HG03066 (cell line): ENCODE measurements around the gene KRTAP10-3.
"Not testable (repeated sequence)": the region's sequence is repeated elsewhere in the genome, so short reads cannot be mapped to it uniquely, and the experiment has no call there.

Experiments used
- ATAC-seq: cut with Tn5 transposase; IDR thresholded peaks from one replicate; pipeline ENCODE4 v1.9.1; 2021; ENCODE audit warnings: low read depth; ENCODE audit not compliant: unreplicated experiment

Gene KRTAP10-3

DNA sequence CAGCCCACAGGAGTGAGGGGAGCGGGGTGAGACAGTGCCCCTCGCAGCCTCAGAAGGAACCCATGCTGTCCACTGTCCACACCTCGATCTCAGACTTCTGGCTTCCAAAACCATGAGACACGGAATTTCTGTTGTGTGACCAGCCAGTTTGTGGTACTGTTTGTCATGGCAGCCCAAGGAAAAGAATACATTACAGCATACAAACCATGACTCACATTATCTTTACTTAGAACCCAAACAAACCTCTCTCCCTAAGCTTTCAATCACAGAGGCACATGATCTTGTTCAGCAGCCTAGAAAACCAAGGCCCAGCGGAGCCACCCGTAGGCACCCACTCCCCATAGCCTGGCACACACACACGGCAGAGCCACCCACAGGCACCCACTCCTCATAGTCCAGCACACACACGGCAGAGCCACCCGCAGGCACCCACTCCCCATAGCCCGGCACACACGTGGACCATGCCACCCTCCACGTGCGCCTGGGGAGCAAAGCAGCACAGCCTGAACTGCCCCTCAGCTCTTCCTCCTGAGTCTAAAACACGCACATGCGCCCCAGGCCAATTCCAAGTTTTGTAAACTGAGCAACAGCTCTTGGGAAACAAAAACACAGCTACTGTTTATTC lies 14.5 kb upstream of the KRTAP10-3 start:
- ATAC-seq = no peak

DNA sequence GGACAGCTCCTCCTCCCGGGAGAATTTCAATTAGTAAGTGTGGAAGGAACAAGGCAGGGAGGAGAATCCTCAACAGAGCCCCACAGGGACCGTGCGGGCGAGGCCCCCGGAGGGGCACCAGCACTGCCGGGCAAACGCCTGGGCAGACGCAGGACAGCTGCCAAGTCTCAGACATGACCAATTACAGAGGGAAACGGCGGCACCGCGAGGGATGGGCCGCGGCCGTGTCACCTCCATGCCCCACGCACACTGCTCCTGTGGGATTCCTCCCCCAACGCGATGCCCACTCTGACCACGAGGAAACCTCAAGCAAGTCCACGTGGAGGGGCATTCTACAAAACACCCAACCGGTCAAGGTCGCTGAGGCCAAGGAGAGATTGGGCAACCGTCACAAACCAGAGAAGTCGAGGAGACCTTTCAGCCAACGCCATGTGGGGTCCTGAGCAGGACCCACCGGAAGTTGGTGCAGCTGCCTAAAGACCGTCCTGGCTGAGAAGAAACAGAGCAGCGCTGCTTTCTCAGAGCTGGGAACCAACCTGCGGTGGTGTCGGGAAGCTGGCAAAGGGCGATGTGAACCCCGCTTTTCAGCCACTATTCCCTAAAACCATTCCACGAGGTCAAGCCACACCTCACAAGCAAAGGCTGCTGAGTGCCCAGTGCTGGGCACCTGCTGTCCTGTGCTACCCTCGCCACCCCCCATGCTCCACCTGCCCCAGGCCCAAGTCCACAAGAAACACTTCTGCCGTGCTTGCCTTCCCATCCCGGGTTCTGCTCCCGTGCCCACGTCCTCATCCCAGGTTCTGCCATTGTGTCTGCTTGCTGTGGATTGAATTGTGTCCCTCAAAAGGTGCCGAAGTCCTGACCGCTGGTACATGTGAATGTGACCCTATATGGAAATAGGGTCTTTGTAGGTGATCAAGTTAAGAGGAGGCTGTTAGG lies 13.5 kb upstream of the KRTAP10-3 start:
- no peak for ATAC-seq

DNA sequence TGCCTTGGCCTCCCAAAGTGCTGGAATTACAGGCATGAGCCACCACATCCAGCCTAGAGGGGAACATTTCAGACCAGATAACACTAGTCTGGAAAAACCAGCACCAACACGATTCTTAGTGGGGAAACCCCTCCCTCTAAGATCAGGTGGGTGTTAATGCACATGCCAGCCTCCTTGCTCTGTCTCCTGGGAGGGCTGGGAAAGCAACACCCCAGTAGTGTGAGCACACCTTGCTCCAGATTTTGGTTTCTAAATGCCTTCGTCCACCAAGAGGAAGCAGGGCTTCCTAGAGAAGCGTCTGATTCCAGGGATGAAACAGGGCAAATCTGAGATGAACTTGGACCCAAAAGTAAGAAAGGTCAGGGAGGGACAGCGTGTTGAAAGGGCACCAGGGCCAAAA lies 12.7 kb upstream of the KRTAP10-3 start:
- ATAC-seq = no peak

DNA sequence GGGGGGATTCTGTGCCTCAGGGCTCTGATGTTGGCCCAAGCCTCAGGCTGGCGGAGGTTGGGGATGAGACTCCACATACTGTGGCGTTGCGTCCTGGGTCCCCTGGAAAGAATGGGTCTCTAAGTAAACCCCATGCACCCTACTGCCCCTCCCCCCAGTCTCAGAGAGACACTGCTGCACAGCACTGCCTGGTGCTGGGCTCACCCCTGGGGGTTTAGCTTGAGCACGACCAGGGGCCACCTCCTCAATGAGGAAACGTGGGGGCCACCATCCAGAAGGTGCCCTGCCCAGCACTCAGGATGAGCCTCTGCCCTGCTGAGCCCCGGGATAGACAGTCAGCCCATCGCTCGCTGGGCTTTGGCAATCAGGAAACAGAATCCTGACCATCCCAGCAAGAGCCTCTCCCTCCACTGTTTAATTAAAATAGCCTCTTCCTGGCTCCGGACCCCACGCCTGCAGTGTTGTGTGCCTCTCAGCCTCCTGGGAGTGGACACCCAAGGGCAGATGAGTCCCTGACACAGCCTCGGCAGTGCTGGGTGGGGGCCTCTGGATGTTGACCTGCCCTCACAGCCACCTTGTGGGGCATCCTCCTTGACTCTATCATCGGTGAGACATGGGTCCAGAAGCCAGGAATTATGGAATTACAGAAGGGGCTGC lies 11.4 kb upstream of the KRTAP10-3 start:
- no peak for ATAC-seq

DNA sequence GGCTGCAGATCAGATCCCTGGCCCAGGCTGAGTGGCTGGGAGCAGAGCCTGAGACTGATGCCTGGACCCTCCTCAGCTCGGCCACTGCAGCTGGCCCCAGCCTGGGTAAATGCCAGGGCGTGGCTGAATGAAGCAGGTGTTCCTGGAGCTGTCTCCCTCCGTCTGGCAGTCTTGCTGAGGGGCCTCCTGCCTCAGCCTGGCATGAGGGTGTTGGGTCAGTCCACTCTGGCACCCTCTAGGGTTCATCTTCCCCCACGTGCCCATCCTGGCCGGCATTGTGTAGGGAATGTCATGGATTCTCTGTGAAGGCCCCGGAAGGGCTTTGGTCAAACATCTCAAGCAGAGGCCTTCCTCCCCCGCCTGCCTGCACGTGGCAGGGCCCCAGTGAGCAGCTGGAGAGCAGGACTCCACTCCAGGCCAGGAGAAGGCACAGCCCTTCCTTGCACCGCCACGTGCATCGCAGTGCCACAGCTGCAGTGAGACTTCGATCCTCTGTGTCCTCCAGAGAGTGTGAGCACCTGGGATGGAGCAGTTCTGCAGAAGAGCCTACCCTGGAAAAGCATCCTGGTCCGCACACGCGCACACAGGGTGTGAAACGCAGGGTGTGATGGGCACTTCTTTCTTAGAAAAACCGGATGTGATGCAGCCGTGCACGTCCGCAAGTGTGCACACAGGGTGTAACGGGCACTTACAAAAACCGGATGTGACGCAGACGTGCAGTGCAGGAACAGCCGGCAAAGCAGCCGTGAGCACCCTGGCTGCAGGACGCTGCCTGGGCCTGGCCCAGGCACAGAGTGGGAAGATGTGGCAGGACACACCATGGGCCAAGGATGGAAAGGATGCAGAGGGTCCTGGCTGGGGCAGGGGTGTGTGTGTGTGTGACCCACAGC lies 10.3 kb upstream of the KRTAP10-3 start:
- ATAC-seq = no peak

DNA sequence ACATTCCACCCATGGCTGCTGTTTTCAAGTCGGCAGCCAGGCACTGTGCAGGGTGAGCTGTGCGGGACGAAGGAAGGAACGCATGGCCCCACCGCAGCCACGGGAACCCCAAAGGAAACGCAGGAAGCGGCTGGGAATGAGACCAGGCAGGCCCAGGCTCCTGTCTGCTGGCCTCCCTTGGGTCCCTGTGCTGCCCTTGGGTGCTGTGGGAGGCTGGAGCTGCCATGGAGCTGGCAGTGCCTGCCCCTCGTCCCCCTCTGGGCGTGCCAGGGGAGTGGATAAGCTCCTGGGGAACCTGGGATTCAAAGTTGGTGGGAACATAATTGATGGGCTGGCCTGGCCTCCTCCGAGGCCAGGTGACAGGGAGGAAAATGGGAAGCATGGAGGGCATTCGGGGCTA lies 9.7 kb upstream of the KRTAP10-3 start:
- no peak for ATAC-seq

DNA sequence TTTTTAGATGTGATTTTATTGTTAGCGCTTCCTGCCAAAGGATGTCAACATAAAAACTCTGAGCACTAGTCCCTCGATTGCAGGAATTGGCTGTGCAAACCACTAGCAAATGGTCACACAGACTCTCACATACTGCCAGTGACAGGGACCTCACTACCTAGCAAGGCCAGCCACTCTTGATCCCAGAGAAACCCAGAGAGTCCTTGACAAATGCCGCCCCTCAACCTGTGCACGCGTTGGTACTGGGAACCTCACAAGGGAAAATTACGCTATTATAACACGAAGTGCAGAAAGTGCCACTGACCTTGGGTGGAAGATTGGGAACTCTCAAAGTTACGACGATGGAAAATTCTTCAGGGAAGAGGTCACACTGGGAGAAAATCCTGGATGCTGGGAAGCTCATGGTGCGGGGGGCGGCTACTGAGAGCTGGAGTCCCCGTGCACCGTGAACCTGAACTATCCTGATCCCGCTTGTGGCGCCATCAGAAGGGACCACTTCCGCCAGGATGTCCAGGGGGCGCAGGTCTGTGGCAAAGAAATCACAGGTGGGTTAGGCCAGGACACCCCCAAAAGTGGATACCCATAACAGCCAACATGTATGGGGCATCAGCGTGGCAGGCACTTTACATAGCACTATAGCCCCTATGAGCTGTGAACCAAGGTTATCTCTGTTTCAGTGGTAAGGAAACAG lies 9.0 kb upstream of the KRTAP10-3 start:
- ATAC-seq = no peak

DNA sequence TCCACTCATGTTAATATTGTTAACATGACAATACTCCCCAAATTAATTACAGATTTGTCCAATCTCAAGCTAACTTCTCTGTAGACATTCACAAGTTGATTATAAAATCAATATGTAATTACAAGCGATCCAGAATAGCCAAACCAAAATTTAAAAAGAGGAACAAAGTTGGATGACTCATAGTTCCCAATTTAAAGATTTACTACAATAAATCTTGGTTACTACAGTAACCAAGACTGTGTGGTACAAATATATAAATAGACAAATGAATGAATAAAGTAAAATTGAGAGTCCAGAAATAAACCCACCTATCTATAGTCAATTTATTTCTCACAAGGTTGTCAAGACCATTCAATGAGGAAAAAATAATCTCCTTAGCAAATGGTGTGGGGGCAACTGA lies 7.8 kb upstream of the KRTAP10-3 start:
- ATAC-seq = no peak

DNA sequence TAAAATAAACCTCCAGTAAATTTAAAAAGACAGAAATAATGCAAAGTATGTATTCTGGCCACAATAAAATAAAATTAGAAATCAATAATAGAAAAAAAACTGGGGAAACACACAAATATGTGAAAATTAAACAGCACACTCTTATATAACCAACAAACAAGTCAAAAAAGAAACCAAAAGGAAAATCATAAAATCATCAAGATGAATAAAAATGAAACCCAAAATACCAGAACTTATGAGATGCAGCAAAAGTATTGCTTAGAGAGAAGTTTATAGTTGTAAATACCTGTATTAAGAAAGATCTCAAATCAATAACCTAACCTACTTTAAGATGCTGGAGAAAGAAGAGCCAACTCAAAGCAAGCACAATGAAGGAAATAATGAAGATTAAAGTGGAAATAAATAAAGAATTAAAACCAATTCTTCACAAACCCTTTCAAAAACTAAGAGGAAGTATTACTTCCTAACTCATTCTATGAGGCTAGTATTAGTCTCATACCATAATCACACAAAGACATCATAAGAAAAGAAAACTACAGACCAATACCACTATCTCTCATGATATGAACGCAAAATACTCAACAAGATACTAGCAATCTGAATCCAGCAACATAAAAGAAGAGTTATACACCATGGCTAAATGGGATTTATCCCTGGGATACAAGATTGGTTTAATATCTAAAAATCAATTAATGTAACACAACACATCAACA lies 6.4 kb upstream of the KRTAP10-3 start:
- ATAC-seq = no peak

DNA sequence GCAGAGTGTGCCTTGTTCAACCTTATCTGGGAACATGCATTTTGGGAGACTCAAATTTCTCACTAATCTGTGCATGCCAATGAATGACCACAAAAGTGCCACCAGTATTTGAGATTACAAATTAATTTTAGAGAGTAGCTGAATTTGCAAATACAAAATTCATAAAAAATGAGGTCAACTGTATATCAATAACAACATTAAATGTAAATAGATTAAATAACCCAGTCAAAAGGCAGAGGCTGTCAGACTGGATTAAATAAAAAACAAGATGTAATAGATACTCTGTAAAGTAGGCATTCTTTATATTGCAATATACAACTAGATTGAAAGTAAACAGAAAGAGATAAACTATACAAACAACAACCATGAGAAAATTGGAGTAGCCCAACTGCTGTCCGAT lies 5.5 kb upstream of the KRTAP10-3 start:
- ATAC-seq = no peak

DNA sequence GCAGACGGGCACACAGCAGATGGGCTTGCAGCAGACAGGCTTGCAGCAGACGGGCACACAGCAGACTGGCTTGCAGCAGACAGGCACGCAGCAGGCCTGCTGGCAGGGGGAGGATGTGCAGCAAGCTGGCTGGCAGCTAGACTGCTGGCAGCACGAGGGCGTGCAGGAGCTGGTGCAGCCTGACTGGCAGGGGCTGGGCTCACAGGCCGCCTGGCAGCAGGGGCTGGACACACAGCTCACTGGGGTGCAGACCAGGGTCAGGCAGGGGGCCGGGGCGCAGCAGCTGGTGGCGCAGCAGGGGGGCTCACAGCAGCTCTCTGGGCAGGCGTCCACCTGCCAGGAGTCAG lies 293 bp downstream of the KRTAP10-3 start:
- not testable (repeated sequence) for ATAC-seq

DNA sequence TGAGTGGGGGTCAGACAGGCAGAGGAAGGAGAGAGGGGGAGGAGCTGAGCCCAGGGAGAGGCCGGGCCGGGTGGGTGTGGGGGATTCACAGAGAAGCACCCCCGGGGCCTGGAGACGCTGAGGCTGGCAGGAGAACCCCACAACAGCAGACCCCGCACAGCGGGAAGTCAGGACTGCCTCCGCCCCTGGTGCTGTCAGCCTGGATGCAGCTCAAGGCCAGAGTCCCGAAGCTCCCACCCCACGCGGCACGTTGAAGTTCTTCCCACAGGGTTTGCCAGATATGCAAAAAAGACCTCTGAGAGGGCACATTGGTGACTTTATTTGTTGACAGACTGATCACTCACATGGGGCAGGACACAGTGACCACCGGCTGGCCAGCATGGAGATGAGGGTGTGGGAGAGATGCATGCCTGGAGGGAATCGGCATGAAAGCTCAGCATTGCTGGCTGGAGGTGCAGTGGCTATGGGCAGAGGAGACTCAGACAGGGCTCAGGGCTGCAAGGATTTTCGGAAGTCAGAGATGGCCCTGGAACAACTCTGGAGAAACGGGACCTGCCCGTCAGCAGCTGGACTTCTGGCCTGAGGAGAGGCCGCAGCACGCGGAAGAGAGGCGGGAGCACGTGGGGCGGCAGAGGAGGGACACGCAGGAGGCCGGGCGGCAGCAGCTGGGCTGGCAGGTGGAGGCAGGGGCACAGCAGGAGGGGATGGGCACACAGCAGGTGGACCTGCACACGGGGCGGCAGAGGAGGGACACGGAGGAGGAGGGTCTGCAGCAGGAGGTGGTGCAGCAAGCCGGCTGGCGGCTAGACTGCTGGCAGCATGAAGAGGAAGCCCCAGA lies 885 bp downstream of the KRTAP10-3 start:
- ATAC-seq = no peak

DNA sequence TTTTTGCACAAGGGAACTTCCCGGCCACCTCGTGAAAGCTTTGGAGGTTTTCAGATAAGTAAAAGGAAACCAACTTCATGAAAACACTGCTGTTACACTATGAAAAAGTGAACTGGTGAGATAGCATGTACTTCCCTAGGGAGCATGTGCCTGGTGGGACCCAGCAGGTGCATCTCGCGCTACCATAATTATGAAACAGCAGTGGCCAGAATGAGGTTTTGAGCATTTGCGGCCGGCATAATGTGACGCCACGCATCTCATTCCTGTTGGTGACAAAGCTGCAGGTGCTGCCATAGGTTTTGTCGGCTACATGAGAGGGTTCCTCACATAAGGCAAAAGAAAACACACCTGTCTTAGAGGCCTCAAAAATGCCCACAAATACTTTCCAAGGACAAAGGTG lies 1.7 kb downstream of the KRTAP10-3 start:
- no peak for ATAC-seq

DNA sequence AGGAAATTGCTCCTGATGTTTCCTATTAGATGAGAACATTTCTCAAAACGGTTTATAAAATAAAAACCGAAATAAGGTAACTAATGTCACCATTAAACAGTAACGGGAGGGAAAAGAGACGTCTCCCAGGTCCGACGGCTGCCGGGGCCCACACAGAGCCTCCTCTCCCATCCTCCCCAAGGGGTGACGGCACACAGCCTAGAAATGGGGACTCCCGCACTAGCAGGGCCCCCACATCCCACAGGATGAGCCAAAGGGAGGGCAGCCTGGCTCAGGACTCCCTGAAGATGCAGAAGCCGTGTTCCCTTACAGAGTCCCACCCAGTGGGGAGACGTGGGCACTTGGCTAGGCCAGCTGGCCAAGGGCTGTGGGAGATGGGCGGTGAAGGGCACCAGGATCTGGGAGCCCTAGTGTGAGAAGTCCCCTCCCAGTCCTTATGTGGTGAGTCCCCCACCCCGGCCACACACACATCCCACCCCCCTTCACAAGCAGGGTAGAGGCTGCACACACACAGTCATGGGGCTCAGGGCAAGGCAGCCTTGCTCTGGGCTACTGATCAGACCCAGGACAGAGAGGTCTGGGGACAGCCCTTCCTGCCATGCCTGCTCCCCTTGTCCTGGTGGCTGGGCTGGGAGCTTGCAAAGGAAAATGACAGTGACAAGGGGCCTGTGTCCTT lies 3.3 kb downstream of the KRTAP10-3 start:
- no peak for ATAC-seq

DNA sequence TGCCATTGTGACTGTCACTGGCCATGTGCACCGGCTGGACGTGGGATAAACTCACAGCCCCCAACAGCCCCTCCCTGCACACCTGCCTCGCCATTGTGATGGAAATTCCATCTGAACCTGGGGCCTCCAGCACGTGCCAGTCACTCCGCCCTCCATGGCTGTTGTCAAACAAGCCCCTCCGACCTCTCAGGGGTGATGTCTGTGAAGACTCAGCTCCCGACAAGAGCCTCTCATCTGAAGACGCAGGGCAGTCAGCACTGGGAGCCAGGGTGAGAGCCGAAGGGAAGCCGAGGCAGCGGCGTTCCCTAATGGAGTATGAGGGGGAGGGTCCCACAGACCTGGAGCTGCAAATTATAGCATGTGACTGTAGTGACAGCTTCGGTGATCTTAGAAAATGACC lies 5.9 kb downstream of the KRTAP10-3 start:
- ATAC-seq = no peak

DNA sequence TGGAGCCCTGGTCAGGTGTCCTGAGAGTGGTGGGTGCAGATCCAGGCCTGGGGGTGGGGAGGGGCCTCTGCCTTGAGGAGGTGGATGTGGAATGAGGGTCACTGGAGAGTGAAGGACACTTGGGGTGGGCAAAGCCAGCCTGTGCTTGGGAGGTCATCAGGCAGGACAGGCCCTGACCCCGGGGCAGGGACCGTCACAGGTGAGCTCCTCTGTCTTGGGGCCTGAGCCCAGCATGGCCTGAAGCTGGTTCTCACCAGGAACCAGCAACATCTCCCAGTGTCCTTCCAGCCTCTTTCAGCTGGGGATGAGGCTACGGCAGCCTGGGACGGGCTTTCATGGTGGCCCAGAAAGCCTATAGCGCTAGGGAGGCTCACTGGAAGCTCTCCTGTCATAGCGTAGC lies 6.5 kb downstream of the KRTAP10-3 start:
- ATAC-seq = no peak

DNA sequence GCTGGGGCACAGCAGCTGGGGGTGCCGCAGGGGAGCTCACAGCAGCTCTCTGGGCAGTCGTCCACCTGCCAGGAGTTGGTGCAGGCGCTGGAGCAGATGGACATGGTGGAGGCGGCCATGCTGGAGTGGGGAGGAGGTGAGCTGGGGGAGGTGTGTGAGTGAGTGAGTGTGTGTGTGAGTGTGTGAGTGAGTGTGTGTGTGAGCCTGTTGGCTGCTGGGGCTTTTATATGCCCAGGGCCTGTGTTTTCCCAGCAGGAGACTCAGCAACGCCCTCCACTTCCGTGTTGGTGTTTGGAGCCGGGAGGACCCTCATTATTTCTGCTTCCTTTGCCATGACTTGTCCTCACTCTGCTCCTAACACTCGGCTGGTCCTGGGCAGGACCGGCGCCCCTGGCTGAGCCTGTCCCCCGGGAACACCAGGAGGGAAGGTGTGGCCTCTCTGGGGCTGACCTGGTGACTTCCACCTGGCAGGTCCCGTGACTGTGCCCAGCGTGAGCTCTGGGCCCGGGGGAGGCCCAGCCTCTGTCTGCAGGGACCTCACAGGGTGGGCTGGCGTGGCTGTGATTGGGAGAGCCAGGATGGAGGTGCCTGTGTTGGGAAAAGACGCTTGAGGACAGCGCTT lies 7.1 kb downstream of the KRTAP10-3 start, which contains the start of gene KRTAP10-2:
Gene KRTAP10-2 (minus strand): TSS at position 166 of the 622 bp plus-strand sequence. CDS start 47 bp downstream, at position 119.
- no peak for ATAC-seq
